Stomach (tissue), 4 donors: Measurements from ENCODE around the gene MMP19.

Experiments
- EP300 ChIP-seq: sonication (generic); formaldehyde crosslinking; IDR thresholded peaks from one replicate; pipeline ENCODE4 v1.6.1; 2017; ENCODE audit warnings: antibody characterized with exemption
- POLR2A ChIP-seq, 4 donors: fragments of 450-650 bp; IDR thresholded peaks; one replicate each; pipeline ENCODE4 v1.6.1; 2016; ENCODE audit warnings: antibody characterized with exemption in 4 of 4, control low read depth in 2 of 4, mild to moderate bottlenecking in 1 of 4, moderate library complexity in 1 of 4
- POLR2AphosphoS5 ChIP-seq, 3 donors: sonication (generic); formaldehyde crosslinking; IDR thresholded peaks; one replicate each; pipeline ENCODE4 v1.6.1; 2016; ENCODE audit warnings: antibody characterized with exemption in 3 of 3
- TF ChIP-seq, protein P1 (sequence below), 7 experiments: fragments of 450-650 bp in 4 of 7; fragments of 200-600 bp in 3 of 7; sonication (generic) in 3 of 7; IDR thresholded peaks; one replicate each; pipeline ENCODE4 v1.5.1; 2016 to 2019; ENCODE audit warnings: antibody characterized with exemption in 7 of 7, control low read depth in 2 of 7, mild to moderate bottlenecking in 1 of 7

GRCh38 chr12:55839345-55840140 is 3.2 kb downstream of the MMP19 start:
- TF ChIP-seq EP300: no peak
- TF ChIP-seq, protein P1, sequence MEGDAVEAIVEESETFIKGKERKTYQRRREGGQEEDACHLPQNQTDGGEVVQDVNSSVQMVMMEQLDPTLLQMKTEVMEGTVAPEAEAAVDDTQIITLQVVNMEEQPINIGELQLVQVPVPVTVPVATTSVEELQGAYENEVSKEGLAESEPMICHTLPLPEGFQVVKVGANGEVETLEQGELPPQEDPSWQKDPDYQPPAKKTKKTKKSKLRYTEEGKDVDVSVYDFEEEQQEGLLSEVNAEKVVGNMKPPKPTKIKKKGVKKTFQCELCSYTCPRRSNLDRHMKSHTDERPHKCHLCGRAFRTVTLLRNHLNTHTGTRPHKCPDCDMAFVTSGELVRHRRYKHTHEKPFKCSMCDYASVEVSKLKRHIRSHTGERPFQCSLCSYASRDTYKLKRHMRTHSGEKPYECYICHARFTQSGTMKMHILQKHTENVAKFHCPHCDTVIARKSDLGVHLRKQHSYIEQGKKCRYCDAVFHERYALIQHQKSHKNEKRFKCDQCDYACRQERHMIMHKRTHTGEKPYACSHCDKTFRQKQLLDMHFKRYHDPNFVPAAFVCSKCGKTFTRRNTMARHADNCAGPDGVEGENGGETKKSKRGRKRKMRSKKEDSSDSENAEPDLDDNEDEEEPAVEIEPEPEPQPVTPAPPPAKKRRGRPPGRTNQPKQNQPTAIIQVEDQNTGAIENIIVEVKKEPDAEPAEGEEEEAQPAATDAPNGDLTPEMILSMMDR (IDR thresholded peaks at IDR 0.05): no peak
- TF ChIP-seq POLR2AphosphoS5 (IDR thresholded peaks at IDR 0.05): no peak
- no peak for TF ChIP-seq POLR2A (IDR thresholded peaks at IDR 0.05)
